IMR-90 (cell line): ENCODE measurements around the gene ZNF480. TPM values are rescaled to one million over a fixed set of nuclear protein-coding genes. Genes with fewer than 3 reads are reported as not detected.
"Not testable (repeated sequence)": the region's sequence is repeated elsewhere in the genome, so short reads cannot be mapped to it uniquely, and the experiment has no call there.

Experiments used
- ATAC-seq: fragments of 200-7000 bp; cut with Tn5 transposase; 2 replicates; pipeline ENCODE4 v1.9.1; 2020; ENCODE audit warnings: low read depth, mild to moderate bottlenecking, moderate library complexity
- BruUV-seq: library from RNA; stranded (reverse); fragments of 400-500 nt; replicated peaks from 2 replicates; lab custom pipeline; 2021; lab: Mats Ljungman, UMichigan
- CTCF ChIA-PET: fragments of 300-600 bp; formaldehyde crosslinking; extraction: SDS; loops from one replicate; lab custom pipeline; 2021; ENCODE audit warnings: antibody characterized with exemption; lab: Yijun Ruan, JAX
- POLR2A ChIA-PET: fragments of 300-600 bp; sonication (Branson Sonifier 250); formaldehyde crosslinking; loops from one replicate; lab custom pipeline; 2022; ENCODE audit warnings: antibody characterized with exemption; ENCODE audit not compliant: unreplicated experiment; lab: Charles Lee
- DNase-seq: peaks from one replicate; pipeline ENCODE4 v3.0.0; 2013
- H2AFZ ChIP-seq: replicated peaks from 2 replicates; pipeline ENCODE3; 2013; ENCODE audit warnings: low read length, mild to moderate bottlenecking; ENCODE audit not compliant: poor library complexity
- H2AK5ac ChIP-seq: 2 replicates; pipeline ENCODE4 v1.6.1; 2013; ENCODE audit warnings: low read depth, low read length, inconsistent platforms
- H2AK9ac ChIP-seq: replicated peaks from 2 replicates; pipeline ENCODE3; 2013; ENCODE audit warnings: mild to moderate bottlenecking, low read depth, low read length, moderate library complexity; ENCODE audit not compliant: poor library complexity
- H2BK120ac ChIP-seq: 2 replicates; pipeline ENCODE4 v1.6.1; 2013; ENCODE audit warnings: low read depth, low read length, inconsistent platforms
- H2BK15ac ChIP-seq: 3 replicates; pipeline ENCODE4 v1.6.1; 2013; ENCODE audit warnings: low read depth, low read length, inconsistent platforms
- H2BK20ac ChIP-seq: 2 replicates; pipeline ENCODE4 v1.6.1; 2013; ENCODE audit warnings: low read depth, mild to moderate bottlenecking, inconsistent platforms, low read length, moderate library complexity
- H2BK5ac ChIP-seq: 2 replicates; pipeline ENCODE4 v1.6.1; 2013; ENCODE audit warnings: mild to moderate bottlenecking, low read depth, low read length, inconsistent platforms; ENCODE audit not compliant: poor library complexity, severe bottlenecking
- H3K14ac ChIP-seq: replicated peaks from 2 replicates; pipeline ENCODE4 v1.6.1; 2013; ENCODE audit warnings: low read depth, low read length, inconsistent platforms
- H3K18ac ChIP-seq: 2 replicates; pipeline ENCODE4 v1.6.1; 2013; ENCODE audit warnings: low read depth, low read length, control low read depth
- H3K23ac ChIP-seq: 2 replicates; pipeline ENCODE4 v1.6.1; 2013; ENCODE audit warnings: low read depth, low read length, inconsistent platforms
- H3K27ac ChIP-seq: 2 replicates; pipeline ENCODE4 v1.5.1; 2013; ENCODE audit warnings: mild to moderate bottlenecking, control low read depth, low read length; ENCODE audit not compliant: insufficient read depth
- H3K27me3 ChIP-seq: 2 replicates; pipeline ENCODE4 v1.6.1; 2013; ENCODE audit warnings: low read length; ENCODE audit not compliant: control insufficient read depth, insufficient read depth
- H3K36me3 ChIP-seq: 2 replicates; pipeline ENCODE4 v1.6.1; 2013; ENCODE audit warnings: low read length, mixed read lengths; ENCODE audit not compliant: control insufficient read depth, insufficient read depth
- H3K4ac ChIP-seq: 2 replicates; pipeline ENCODE4 v1.6.1; 2013; ENCODE audit warnings: low read depth, low read length, inconsistent platforms
- H3K4me1 ChIP-seq: 2 replicates; pipeline ENCODE4 v1.6.1; 2013; ENCODE audit warnings: low read length, mixed read lengths; ENCODE audit not compliant: control insufficient read depth, insufficient read depth
- H3K4me2 ChIP-seq: 2 replicates; pipeline ENCODE4 v1.6.1; 2013; ENCODE audit warnings: low read depth, mild to moderate bottlenecking, control low read depth, low read length, moderate library complexity
- H3K4me3 ChIP-seq: 2 replicates; pipeline ENCODE4 v1.5.1; 2013; ENCODE audit warnings: low read depth, mild to moderate bottlenecking, control low read depth, low read length, moderate library complexity; ENCODE audit not compliant: insufficient read depth
- H3K56ac ChIP-seq: 2 replicates; pipeline ENCODE4 v1.6.1; 2013; ENCODE audit warnings: low read length, inconsistent platforms; ENCODE audit not compliant: insufficient read depth; ENCODE audit errors: extremely low read depth
- H3K79me1 ChIP-seq, 2 experiments: 2 replicates each; pipeline ENCODE4 v1.6.1; 2013; ENCODE audit warnings: low read length in 2 of 2, inconsistent platforms in 1 of 2, low read depth in 1 of 2
- H3K9ac ChIP-seq: 2 replicates; pipeline ENCODE4 v1.6.1; 2013; ENCODE audit warnings: low read depth, low read length, control low read depth
- H3K9me1 ChIP-seq: 2 replicates; pipeline ENCODE4 v1.6.1; 2013; ENCODE audit warnings: low read length, inconsistent platforms; ENCODE audit not compliant: insufficient read depth
- H3K9me3 ChIP-seq: 2 replicates; pipeline ENCODE4 v1.6.1; 2013; ENCODE audit warnings: low read length; ENCODE audit not compliant: control insufficient read depth, insufficient read depth
- H4K20me1 ChIP-seq: 2 replicates; pipeline ENCODE4 v1.6.1; 2013; ENCODE audit warnings: low read length, inconsistent platforms; ENCODE audit not compliant: insufficient read depth
- H4K5ac ChIP-seq: 2 replicates; pipeline ENCODE4 v1.6.1; 2013; ENCODE audit warnings: mild to moderate bottlenecking, low read depth, low read length, control low read depth
- H4K8ac ChIP-seq, 2 experiments: 2 replicates each; pipeline ENCODE4 v1.6.1; 2013; ENCODE audit warnings: low read depth in 2 of 2, low read length in 2 of 2, control low read depth in 1 of 2, inconsistent platforms in 1 of 2
- H4K91ac ChIP-seq: 2 replicates; pipeline ENCODE4 v1.6.1; 2013; ENCODE audit warnings: low read depth, low read length, inconsistent platforms; ENCODE audit not compliant: insufficient read depth
- SMC3 ChIP-seq: fragments of 150-350 bp; IDR thresholded peaks from 2 replicates; pipeline ENCODE4 v1.6.1; 2016; ENCODE audit warnings: low read depth, mild to moderate bottlenecking, antibody characterized with exemption, low read length, moderate library complexity
- WGBS, 2 experiments: methylation state at CpG; one replicate each; pipeline versions ENCODE4 v1.1.5 to v1.1.7; 2013; ENCODE audit warnings: missing lambda C conversion rate in 2 of 2; ENCODE audit not compliant: insufficient read length in 1 of 2; ENCODE audit errors: extremely low coverage in 2 of 2; 5-methylcytosine and 5-hydroxymethylcytosine counted together
- dilution Hi-C: fragments of 300-500 bp; cut with HindIII; formaldehyde crosslinking; loops from one replicate; pipeline ENCODE4 v1.14.3; 2018; ENCODE audit warnings: low sequenced_read_pairs; ENCODE audit not compliant: unreplicated experiment
- in situ Hi-C: fragments of 300-500 bp; cut with MboI; formaldehyde crosslinking; loops from 3 replicates; pipeline ENCODE4 v1.14.3; 2019; ENCODE audit warnings: low sequenced_read_pairs, inconsistent platforms, mixed read lengths
- intact Hi-C: fragments of 100-400 bp; cut with micrococcal nuclease; formaldehyde crosslinking; loops from 2 replicates; pipeline ENCODE4 v1.10.0; 2022
- polyA plus RNA-seq, 3 experiments: library from polyadenylated mRNA; depleted of rRNA; stranded (reverse); fragments of >200 nt; gene quantifications; 2 replicates each; pipeline ENCODE4 v1.2.3, GENCODE V29; 2012; ENCODE audit warnings: low replicate concordance in 1 of 3
- total RNA-seq: library from RNA; depleted of rRNA; stranded (reverse); fragments of >200 nt; gene quantifications from 2 replicates; pipeline ENCODE4 v1.2.3, GENCODE V29; 2012

Gene ZNF480
- total and polyA plus RNA-seq, 2 of the 4 experiments (the other 2 are of a cell fraction) = 6.3 to 10.9 TPM

DNA sequence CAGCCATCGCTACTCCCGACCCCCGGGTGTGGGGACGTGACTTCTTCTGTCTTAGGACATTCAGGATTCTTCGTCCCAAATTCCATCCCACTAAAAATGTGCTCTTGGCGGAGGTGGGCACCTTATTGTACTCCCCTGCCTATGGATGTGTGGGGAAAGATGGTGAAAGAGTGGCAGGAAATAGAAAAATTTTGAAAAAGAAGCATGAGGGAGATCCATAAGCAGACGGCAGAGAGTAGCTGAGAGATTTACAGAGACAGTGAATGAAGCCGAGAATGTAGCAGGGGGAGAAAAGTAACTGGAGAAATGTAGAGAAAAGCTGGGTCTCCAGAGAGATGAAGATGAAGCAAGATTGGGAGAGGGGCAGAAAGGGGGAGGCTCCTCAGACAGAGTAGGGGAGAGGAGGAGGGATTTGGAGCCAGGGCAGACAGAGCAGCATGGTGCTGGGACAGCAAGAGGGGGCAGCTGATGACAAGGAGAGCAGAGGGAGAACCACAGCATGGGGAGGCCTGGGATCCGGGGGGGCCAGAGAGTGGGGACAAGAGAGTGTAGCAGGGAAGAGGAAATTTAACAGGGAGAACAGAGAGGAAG, 39.9 kb downstream of the ZNF480 start (continued):
- no peak for TF ChIP-seq SMC3

GRCh38 chr19:52339022-52339421, 42.1 kb downstream of the ZNF480 start:
- H3K79me1 ChIP-seq, H3K4ac ChIP-seq, H3K9me1 ChIP-seq, H3K4me2 ChIP-seq, ATAC-seq, H3K9ac ChIP-seq, H3K23ac ChIP-seq, H3K4me1 ChIP-seq, intact Hi-C loops, H3K36me3 ChIP-seq, H2AK5ac ChIP-seq, H3K27ac ChIP-seq, H2BK5ac ChIP-seq, POLR2A ChIA-PET, H4K20me1 ChIP-seq, in situ Hi-C loops, H3K14ac ChIP-seq, H3K56ac ChIP-seq, H2BK15ac ChIP-seq, DNase-seq, H2AK9ac ChIP-seq, dilution Hi-C loops, H3K18ac ChIP-seq, H4K91ac ChIP-seq, H4K5ac ChIP-seq, H3K4me3 ChIP-seq, H2BK120ac ChIP-seq, CTCF ChIA-PET, H3K27me3 ChIP-seq, H3K9me3 ChIP-seq, H2AFZ ChIP-seq, H4K8ac ChIP-seq, BruUV-seq, H2BK20ac ChIP-seq: not testable (repeated sequence)
- no CpG with 5 or more reads among the region's 3 CpGs for WGBS, 2 experiments
